Measurements from ENCODE around the gene ADCY1.
A peak's percentile ranks its signal among the peaks of the same experiment; 100 is the strongest.
"Not testable (repeated sequence)": the region's sequence is repeated elsewhere in the genome, so short reads cannot be mapped to it uniquely, and the experiment has no call there.

The ADCY1 gene

GRCh38 chr7:45573661-45574415, at the start of gene ADCY1:
Gene ADCY1 (plus strand): TSS chr7:45574368. CDS start chr7:45574544, 176 bp downstream.
- peak; percentile 35 for DNase-seq

GRCh38 chr7:45524445-45524844, 49.7 kb upstream of the ADCY1 start:
- DNase-seq, result no peak

GRCh38 chr7:45525057-45525456, 49.1 kb upstream of the ADCY1 start:
- no peak for DNase-seq

- no peak for DNase-seq
Observed at GRCh38 chr7:45543473-45543872, 30.7 kb upstream of the ADCY1 start.

GRCh38 chr7:45545105-45545710, 29.0 kb upstream of the ADCY1 start:
- not testable (repeated sequence) for DNase-seq

- not testable (repeated sequence) for DNase-seq
Observed at GRCh38 chr7:45548917-45549316, 25.3 kb upstream of the ADCY1 start.

GRCh38 chr7:45563401-45563800, 10.8 kb upstream of the ADCY1 start:
- no peak for DNase-seq

GRCh38 chr7:45563941-45564461, 10.2 kb upstream of the ADCY1 start:
- no peak for DNase-seq

- no peak for DNase-seq
Observed at GRCh38 chr7:45564485-45564884, 9.7 kb upstream of the ADCY1 start.

GRCh38 chr7:45564886-45565455, 9.2 kb upstream of the ADCY1 start:
- no peak for DNase-seq

GRCh38 chr7:45566386-45566785, 7.8 kb upstream of the ADCY1 start:
- DNase-seq, result no peak

- no peak for DNase-seq
Observed at GRCh38 chr7:45566961-45567360, 7.2 kb upstream of the ADCY1 start.

GRCh38 chr7:45567713-45568112, 6.5 kb upstream of the ADCY1 start:
- DNase-seq, result no peak

- DNase-seq, result no peak
Observed at GRCh38 chr7:45568536-45569289, 5.5 kb upstream of the ADCY1 start.

GRCh38 chr7:45569290-45569685, 4.9 kb upstream of the ADCY1 start:
- DNase-seq, result no peak

- peak; percentile 10 for DNase-seq
Observed at GRCh38 chr7:45570797-45571196, 3.4 kb upstream of the ADCY1 start.

GRCh38 chr7:45573204-45573603, 964 bp upstream of the ADCY1 start:
- no peak for DNase-seq

GRCh38 chr7:45574416-45574668, 174 bp downstream of the ADCY1 start:
- DNase-seq, result no peak

- DNase-seq, result peak; percentile 42
Observed at GRCh38 chr7:45574669-45575500, 717 bp downstream of the ADCY1 start.

GRCh38 chr7:45575501-45576248, 1.5 kb downstream of the ADCY1 start:
- DNase-seq, result no peak

- DNase-seq, result no peak
Observed at GRCh38 chr7:45576249-45576929, 2.2 kb downstream of the ADCY1 start.
